ENCODE results near the gene DKK3.
A peak's percentile ranks its signal among the peaks of the same experiment; 100 is the strongest.
"Not testable (repeated sequence)": the region's sequence is repeated elsewhere in the genome, so short reads cannot be mapped to it uniquely, and the experiment has no call there.

DKK3 gene

GRCh38 chr11:12007769-12008737, at the start of gene DKK3:
DKK3 (minus strand) TSS chr11:12008626; CDS start chr11:12008582, 44 bp downstream.
- DNase-seq = no peak

GRCh38 chr11:12057299-12057980, 49.0 kb upstream of the DKK3 start:
- DNase-seq = no peak

- no peak for DNase-seq
These were observed 47.7 kb upstream of the DKK3 start for GRCh38 chr11:12056119-12056518.

GRCh38 chr11:12053606-12054361, 45.4 kb upstream of the DKK3 start:
- no peak for DNase-seq

GRCh38 chr11:12052676-12053605, 44.5 kb upstream of the DKK3 start:
- DNase-seq = peak in 1 of 2 experiments; percentile 24

GRCh38 chr11:12051287-12051662, 42.8 kb upstream of the DKK3 start:
- DNase-seq = no peak

- no peak for DNase-seq
These were observed 42.3 kb upstream of the DKK3 start for GRCh38 chr11:12050470-12051286.

GRCh38 chr11:12048936-12049790, 40.7 kb upstream of the DKK3 start:
- no peak for DNase-seq

GRCh38 chr11:12046636-12047236, 38.3 kb upstream of the DKK3 start:
- no peak for DNase-seq

- no peak for DNase-seq
These were observed 37.6 kb upstream of the DKK3 start for GRCh38 chr11:12045914-12046635.

- no peak for DNase-seq
These were observed 36.4 kb upstream of the DKK3 start for GRCh38 chr11:12044799-12045198.

GRCh38 chr11:12043959-12044791, 35.7 kb upstream of the DKK3 start:
- peak; percentile 66 to 74 for DNase-seq

- DNase-seq = no peak
These were observed 34.8 kb upstream of the DKK3 start for GRCh38 chr11:12043221-12043620.

GRCh38 chr11:12042215-12042676, 33.8 kb upstream of the DKK3 start:
- DNase-seq = no peak

- DNase-seq = not testable (repeated sequence)
These were observed 32.3 kb upstream of the DKK3 start for GRCh38 chr11:12040719-12041118.

- no peak for DNase-seq
These were observed 24.5 kb upstream of the DKK3 start for GRCh38 chr11:12032968-12033367.

GRCh38 chr11:12031856-12032544, 23.6 kb upstream of the DKK3 start:
- DNase-seq = no peak
